ENCODE measurements around the gene TSPEAR. TPM values are rescaled to one million over a fixed set of nuclear protein-coding genes. Genes with fewer than 3 reads are reported as not detected.

The TSPEAR gene
- total RNA-seq, 2 donors from 2014 or later = not detected

DNA sequence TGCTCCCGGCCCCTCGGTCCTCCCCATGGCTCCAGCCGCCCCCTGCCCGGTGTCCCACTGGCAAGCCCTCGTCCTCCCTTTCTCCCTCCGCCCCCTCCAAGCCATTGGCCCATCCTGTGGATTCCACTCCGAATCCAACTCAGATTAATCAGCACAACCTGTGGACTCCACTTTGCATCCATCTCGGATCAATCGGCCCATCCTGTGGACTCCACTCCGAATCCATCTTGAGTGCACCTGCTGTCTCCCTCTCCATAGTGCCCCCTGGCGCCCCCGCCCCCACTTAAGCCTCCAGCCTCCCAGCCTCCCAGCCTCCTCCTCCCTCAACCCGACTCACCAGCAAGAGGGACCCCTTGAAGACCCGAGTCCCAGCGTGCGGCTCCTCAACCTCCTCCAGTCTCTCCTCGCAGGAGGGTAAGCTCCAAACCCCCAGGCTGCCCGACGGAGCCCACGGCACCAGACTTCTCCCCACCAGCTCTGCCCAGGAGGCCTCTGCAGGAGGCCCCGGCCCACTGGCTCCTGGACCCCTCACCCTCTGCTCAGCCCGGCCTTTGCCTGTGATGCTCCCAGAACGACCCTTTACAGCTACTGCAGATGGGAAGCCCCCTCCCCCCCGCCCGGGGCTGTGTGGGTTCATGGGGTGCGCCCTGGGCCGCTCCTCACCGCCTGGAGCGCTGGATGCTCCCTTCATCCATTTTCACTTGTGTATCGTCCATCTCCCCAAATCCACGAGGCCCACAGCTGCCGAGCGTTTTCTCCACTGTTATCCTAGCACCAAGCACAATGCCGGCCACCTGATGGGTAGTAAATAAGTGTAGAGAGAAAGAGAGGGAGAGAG, 40.6 kb upstream of the TSPEAR start:
- Histone ChIP-seq H3K27ac (no peak overlapping the region), H3K4me3 (no peak overlapping the region), H3K27me3 (no peaks in the 10 kb centered on the region), H3K36me3 (no peaks in the 10 kb centered on the region), H3K9me3 (peaks cover 0 to 8% of the 10 kb centered on the region in 2 donors), H3K4me1 (no peaks in the 10 kb centered on the region)
- DNase-seq (ENCODE audit: low spot score) = no peak
- TF ChIP-seq, protein P1, sequence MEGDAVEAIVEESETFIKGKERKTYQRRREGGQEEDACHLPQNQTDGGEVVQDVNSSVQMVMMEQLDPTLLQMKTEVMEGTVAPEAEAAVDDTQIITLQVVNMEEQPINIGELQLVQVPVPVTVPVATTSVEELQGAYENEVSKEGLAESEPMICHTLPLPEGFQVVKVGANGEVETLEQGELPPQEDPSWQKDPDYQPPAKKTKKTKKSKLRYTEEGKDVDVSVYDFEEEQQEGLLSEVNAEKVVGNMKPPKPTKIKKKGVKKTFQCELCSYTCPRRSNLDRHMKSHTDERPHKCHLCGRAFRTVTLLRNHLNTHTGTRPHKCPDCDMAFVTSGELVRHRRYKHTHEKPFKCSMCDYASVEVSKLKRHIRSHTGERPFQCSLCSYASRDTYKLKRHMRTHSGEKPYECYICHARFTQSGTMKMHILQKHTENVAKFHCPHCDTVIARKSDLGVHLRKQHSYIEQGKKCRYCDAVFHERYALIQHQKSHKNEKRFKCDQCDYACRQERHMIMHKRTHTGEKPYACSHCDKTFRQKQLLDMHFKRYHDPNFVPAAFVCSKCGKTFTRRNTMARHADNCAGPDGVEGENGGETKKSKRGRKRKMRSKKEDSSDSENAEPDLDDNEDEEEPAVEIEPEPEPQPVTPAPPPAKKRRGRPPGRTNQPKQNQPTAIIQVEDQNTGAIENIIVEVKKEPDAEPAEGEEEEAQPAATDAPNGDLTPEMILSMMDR (IDR thresholded peaks at IDR 0.05) = no peak

DNA sequence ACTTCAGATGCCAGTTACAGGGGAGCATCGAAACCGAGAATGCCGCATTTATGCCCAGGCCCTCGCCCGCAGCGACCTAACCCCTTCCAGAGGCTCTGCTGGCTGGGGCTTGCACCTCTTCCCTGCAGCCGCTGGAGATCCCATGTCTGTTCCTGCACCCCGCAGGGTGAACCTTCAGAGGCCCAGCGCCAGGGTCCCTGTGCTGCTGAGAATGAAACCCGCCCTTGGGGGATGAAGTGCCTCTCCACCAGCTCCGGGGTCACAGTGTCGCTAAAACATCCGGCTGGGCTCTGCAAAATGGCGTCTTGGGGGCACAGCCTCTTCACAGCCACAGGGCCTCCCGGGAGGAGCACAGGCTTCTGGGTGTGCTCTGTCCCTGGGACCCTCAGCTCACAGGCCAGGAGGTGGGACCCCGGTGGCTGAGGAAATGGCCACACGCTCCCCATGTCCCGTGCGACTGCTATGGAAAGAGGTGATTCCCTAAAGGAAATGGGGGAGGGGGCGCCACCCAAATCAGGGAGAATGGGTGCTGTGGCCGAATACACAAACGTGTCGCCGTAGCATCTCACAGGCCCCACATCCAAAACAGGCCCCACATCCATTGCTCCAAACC, 39.9 kb upstream of the TSPEAR start:
- Histone ChIP-seq H3K4me3 (no peak overlapping the region), H3K4me1 (no peaks in the 10 kb centered on the region), H3K36me3 (no peaks in the 10 kb centered on the region), H3K27ac (no peak overlapping the region), H3K9me3 (peaks cover 0 to 8% of the 10 kb centered on the region in 2 donors), H3K27me3 (no peaks in the 10 kb centered on the region)
- TF ChIP-seq, protein P1 (IDR thresholded peaks at IDR 0.05) = no peak
- DNase-seq (ENCODE audit: low spot score) = no peak

DNA sequence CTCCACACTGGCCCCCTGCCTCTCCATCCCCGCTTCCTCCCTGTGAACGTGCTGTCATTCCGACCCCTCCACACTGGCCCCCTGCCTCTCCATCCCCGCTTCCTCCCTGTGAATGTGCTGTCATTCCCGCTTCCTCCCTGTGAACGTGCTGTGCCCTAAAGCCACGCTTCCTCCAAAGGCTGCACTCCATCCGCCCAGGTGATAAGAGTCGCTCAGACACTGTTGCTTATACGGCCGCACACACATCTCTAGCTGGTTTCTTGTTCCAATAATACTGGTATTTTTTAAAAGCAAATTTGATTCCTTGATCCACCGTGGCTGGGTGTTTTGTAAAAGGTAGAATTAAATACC, 39.3 kb upstream of the TSPEAR start:
- Histone ChIP-seq H3K9me3 (peaks cover 0 to 4% of the 10 kb centered on the region in 2 donors), H3K27me3 (no peaks in the 10 kb centered on the region), H3K4me3 (no peak overlapping the region), H3K36me3 (no peaks in the 10 kb centered on the region), H3K27ac (no peak overlapping the region), H3K4me1 (no peaks in the 10 kb centered on the region)
- TF ChIP-seq, protein P1 (IDR thresholded peaks at IDR 0.05) = no peak
- DNase-seq (ENCODE audit: low spot score) = no peak

DNA sequence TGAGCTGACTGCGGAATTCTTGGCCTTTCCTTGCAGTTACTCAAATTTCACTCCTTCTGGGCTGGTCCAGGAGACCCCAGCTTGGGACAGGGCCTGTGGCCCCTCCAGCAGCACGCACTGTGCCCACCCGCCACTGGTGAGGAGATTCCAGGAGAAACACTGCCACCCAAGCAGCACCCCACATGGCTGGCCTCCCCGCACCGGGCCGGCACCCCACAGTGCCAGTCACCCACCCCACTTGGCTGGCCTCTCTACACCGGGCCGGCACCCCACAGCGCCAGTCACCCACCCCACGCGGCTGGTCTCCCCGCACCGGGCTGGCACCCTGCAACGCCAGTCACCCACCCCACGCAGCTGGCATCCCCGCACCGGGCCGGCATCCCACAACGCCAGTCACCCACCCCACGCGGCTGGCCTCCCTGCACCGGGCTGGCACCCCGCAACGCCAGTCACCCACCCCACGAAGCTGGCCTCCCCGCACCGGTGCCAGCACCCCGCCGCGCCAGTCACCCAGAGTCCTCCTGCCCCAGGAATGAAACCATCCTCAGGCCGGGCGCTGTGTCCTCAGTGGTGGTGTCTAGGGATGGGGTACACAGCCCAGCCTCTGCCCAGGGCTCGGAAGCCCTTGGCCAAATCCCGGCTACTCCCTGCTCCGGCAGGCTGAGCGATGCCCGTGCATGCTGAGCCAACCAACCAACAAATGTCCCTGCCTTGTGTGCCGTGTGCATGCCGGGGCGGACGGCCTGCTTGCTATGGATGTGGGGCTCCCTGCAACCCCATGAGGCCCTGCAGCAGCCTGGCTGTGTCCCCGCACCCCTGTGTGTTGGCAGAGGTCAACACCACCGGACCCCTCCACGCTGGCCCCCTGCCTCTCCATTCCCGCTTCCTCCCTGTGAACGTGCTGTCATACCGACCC, 38.6 kb upstream of the TSPEAR start:
- Histone ChIP-seq H3K9me3 (peaks cover 0 to 4% of the 10 kb centered on the region in 2 donors), H3K36me3 (no peaks in the 10 kb centered on the region), H3K27ac (no peak overlapping the region), H3K4me3 (no peak overlapping the region), H3K27me3 (no peaks in the 10 kb centered on the region), H3K4me1 (no peaks in the 10 kb centered on the region)
- TF ChIP-seq, protein P1 (IDR thresholded peaks at IDR 0.05) = no peak
- no peak for DNase-seq (ENCODE audit: low spot score)

DNA sequence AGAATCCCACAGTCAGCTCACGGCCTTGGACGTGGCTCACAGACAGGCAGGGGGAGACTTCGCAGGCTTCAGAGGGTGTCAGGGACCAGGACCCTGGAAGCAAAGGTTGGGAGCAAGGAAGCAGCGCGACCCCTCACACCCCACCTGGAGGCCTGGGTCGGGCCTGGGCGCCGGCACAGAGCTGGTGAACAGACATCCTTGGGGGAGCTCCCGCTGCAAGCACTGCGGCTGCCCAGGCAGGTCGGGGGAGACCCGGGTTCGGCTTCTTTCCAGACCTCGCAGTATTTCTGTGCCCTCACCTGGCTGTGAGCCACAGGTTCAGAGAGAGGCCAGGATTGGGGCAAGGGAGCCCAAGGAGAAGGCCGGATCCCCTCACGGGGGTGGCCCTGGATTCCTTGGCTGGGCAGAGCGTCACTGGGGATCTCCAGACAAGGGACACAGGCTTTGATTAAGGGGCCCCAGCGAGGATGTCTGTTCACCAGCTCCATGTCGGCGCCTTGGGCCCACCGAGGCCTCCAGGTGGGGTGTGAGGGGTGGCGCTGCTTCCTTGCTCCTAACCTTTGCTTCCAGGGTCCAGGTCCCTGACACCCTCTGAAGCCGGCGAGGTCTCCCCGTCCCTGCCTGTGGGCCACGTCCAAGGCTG, 37.9 kb upstream of the TSPEAR start:
- TF ChIP-seq, protein P1 (IDR thresholded peaks at IDR 0.05) = no peak
- no peaks in the 10 kb centered on the region for H3K36me3 ChIP-seq
- no peak overlapping the region for H3K4me3 ChIP-seq
- DNase-seq (ENCODE audit: low spot score) = no peak
- no peaks in the 10 kb centered on the region for H3K27me3 ChIP-seq
- H3K9me3 ChIP-seq = peaks cover 0 to under 1% of the 10 kb centered on the region in 2 donors
- H3K27ac ChIP-seq = no peak overlapping the region
- H3K4me1 ChIP-seq = no peaks in the 10 kb centered on the region

Data from right atrium auricular region (tissue), 2 donors.